ENCODE results near the gene HCRTR2.
"Not testable (repeated sequence)": the region's sequence is repeated elsewhere in the genome, so short reads cannot be mapped to it uniquely, and the experiment has no call there.

Gene HCRTR2

DNA sequence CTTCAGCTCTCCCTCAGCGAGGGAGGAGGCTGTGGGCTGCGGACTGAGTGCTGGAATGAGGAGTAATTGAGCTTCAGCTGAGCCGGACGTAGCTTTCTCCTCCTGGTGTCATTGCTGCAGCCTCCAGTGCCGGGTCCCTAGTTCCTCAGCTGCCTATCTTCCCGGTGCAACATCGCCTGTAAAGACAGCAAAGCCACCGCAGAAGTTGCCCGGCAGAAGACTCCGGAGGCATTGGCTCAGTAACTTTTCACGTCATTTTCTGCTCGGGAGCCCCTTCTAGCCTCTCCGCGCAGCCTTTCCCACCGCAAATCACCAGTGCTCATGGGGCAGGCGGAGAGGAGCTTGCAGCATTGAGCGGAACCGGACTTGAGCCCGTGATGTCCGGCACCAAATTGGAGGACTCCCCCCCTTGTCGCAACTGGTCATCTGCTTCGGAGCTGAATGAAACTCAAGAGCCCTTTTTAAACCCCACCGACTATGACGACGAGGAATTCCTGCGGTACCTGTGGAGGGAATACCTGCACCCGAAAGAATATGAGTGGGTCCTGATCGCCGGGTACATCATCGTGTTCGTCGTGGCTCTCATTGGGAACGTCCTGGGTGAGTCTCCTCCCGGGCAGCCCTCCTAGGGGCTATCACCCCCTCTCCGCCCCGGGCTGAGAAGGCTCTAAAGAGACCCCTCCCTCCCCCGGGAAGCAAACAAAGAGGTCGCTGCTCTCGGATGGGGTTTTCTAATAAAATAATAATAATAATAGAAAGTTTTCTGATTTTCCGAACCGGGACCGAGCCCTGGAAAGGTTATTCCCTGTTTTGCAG, at the start of gene HCRTR2:
TSS of gene HCRTR2 (plus strand) at position 305 of the 816 bp plus-strand sequence. CDS start at position 378, 73 bp downstream.
- peak; percentile 66 for DNase-seq

DNA sequence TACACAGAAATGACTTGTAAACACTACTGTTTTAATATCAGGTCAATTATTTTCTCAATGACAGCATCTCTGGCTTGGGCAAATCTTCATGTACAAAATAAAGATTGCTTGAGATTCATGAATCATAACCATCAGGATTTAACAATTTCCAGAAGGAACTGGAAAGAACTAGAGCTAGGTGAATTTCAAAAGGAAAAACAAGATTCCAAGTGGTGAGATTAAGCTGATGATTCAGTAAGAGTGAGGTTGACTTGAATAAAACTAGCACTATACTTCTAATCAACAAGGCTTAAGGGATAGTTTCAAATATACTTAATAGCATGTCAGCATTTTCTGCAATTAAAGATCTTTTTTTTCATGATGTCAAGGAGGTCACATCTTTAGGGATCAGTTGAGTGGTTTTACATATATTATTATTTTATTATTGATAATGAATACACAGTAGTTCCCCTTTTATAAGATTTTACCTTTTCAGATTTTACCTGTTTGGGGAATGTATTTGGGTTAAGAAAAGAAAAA, 43.5 kb upstream of the HCRTR2 start:
- no peak for DNase-seq

DNA sequence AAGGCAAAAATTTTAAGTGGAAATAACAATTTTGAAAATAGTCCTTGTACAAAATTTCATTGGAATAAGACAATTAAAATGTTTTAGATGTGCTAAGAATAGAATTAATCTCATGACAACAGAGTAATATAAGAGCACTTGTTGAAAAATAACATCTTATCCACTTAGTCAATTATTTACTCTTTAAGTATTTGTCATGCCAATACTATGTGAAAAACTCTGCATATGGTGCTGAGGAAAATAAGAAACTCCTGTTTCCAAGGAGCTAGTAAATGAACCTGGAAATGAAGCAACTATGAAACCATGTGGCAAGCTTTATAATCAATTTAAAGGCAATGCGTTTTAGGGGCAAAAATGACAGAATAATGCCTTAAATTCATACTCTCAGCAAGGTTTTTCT, 42.7 kb upstream of the HCRTR2 start:
- no peak for DNase-seq

DNA sequence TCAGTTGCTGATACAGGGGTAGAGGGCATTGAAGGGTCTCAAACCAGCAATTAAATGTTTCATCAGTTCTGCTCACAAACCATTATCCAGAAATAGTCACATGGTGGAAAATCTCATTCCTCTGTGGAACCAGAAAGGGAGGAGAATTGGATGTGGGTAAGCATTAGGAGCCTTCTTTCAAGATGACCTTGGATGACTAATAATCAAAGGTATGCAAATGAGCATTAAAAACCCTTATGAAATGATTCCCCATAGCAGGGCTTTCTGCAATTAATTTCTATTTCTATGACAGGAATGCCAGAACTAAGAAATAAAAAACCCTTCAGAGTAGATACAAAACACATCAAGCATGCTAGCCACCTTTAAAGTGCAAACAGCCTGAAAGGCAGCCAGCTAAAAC, 37.4 kb upstream of the HCRTR2 start:
- no peak for DNase-seq

DNA sequence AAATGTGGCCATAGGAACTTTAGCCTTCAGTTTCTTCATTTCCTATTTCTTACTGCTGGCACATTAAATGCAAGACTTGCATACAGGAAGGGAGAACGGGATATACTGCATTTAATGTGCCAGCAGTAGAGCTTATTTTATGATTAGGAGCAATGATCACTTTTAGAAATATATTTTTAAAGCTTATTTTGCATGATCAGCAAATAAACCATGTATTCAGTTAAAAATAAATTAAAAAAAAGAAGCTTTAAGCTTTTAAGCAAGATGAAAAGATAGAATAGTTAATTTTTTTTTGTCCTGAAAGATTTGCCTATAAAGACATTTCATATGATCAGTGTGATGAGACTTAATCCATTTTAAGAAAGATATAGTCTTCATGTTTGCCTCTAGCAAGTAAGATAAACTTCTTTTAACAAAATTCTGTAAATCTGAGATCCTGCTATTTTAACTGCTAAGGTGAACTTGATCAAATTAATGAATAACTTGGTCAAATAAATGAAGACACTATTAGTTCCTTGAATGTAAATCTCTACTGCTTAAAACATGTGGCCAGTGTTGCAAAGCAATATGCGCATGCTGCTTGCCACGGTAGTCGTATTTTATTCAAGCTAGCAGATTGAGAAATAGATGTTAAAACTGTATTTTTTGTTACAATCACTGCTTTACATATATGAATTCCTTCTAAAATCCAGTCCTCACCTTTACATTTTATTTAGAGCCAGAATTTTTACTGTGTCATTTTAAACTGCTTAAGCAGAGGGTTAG, 36.2 kb upstream of the HCRTR2 start:
- no peak for DNase-seq

DNA sequence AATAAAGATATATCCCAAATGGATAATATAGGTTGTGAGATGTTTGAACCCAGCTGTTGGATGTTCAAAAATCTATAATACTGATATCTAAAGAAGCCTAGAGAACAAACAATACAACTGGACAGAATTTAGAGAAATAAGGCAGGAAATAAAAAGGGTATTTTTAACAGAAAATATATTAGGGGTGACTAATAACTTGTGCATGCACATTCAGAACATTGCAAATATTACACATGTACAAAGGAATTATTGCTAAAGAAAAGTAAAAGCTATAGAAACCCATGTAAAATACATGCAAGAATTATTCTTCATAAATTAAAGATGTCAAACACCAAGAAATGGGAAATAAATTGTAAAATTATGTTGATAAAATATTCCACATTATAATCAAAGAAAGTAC, 32.7 kb upstream of the HCRTR2 start:
- DNase-seq: no peak

DNA sequence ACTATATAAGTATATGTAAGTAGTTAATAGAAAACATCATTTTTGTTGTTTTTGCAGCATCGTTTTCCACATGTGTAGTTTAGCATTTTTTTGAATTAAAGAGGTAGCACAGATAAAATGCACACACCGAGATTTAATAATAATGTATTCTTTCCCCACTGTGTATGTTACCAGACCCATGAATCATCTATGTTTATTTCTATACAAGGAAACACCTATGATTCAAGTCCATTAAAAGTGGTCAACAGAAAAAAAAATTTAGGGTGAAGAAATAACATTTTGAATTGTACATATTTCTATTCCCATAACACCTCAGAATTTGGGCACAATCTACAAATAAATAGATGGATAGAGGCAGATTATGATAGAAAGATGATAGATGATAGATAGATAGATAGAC, 31.7 kb upstream of the HCRTR2 start:
- no peak for DNase-seq

DNA sequence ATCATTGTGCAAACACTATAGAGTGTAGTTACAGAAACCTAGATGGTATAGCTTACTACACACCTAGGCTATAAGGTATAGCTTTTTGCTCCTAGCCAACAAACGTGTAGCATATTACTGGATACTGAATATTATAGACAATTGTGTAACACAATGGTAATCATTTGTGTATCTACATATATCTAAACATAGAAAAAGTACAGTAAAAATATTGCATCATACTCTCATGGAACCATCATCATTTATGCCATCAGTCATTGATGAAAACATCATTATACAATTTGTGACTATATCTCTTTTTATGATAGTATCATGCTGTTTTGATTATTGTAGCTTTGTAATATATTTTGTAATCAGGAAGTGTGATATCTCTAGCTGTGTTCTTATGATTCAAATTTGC, 21.0 kb upstream of the HCRTR2 start:
- no peak for DNase-seq

DNA sequence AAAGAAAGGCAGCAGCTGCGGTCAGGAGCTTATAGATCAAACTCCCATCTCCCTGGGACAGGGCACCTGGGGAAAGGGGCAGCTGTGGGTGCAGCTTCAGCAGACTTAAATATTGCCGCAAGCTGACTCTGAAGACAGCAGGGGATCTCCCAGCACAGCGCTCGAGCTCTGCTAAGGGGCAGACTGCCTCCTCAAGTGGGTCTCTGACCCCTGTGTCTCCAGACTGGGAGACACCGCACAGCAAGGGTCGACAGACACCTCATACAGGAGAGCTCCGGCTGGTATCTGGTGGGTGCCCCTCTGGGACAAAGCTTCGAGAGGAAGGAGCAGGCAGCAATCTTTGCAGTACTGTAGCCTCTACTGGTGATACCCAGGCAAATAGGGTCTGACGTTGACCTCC, 15.5 kb upstream of the HCRTR2 start:
- DNase-seq: not testable (repeated sequence)

DNA sequence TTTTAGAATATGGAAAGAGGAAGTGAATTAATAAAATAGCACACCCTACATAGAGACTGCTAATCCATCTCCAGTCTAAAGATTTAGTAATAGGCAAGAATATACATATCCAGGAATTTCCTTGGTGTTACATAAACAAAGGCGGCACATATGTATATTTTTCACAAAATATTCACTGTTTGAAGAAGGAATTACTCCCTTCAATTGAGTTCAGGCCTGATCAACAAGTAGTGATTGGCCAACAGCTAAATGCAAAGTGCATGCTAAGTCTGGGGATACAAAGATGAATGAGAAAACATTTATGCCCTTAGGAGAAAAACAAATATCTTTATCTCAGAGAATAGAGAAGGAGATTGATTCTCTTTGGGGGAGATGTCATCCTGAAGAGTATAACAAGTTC, 6.5 kb upstream of the HCRTR2 start:
- DNase-seq: no peak

DNA sequence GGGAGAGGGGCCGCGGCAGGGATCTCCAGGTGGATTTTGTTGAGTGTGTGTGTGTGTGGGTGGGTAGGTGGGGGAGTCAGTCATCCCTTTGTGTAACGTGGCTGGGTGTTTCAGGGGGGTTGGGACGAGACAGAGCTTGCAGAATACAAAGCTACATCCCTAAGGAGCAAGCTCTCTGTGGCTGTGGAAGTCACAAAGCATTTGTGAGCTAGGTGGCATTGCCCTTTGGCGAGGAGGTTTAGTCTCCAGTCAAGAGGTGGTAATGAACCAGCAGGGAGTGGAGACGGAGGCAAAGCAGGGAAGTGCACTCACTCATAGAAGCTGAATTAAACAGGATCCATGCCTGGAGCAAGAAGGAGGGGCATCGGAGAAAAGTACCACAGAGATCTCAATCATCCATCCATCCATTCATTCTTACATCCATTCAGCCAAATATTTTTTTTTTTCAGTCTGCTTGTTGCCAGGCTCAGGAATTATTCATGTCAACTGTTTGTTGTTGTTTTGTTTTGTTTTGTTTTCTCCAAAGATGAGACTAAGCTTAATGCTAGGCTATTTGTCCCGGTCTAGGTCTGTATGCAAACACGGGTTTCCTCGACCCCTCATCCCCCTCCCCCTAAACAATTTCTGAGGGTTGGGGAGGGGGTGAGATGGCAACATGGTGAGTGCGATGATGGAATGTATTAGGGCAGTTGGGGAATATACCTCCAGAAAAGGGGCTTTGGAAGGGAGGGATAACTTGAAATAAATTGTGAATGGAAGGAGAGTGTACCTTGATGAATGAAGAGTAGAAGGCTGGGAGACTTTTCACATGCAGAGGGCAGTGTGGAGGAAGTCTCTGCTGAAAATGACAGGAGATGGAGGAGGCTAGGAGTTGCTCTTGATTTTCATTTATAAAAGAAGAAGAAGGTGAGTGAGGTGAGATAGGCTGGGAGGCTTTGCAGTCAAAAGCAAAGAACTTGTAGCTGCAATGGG, 1.0 kb downstream of the HCRTR2 start:
- DNase-seq: peak; percentile 53

DNA sequence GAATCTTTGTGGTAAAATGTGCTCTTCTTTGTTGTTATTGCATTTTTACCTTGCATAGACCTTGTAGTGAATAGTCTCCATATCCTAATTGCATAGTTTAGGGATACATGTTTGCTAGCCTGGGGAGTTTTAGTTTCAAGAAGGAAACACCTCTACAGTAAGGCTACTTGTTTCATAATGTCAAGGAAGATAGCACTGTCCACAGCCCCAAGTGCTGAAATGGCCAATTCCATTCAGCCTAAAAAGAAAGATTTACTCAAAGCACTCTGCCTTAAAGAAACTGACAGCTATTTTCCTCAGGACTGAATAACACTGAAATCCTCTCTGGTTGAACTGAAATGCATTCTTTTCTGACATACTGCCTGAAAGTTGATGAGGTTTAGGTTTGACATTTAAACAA, 2.6 kb downstream of the HCRTR2 start:
- DNase-seq: no peak

DNA sequence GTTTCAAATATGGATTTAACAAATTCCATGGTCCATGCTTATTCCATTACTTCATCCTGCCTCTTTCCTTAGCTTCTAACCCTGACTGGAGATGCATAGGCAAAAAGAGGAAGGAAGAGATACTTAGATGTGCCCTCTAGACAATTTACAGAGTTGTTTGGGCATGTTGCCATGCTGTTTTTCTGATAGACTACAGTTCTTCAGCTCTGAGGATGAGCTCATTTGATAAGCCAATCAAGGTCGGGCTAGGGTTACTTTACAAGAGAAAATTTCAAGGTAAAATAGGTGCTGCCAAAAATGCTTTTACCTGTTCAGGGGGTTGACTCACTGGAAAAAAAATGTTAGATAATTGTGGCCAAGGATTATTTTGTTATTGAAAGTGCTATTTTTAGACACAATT, 5.9 kb downstream of the HCRTR2 start:
- peak; percentile 2 for DNase-seq

DNA sequence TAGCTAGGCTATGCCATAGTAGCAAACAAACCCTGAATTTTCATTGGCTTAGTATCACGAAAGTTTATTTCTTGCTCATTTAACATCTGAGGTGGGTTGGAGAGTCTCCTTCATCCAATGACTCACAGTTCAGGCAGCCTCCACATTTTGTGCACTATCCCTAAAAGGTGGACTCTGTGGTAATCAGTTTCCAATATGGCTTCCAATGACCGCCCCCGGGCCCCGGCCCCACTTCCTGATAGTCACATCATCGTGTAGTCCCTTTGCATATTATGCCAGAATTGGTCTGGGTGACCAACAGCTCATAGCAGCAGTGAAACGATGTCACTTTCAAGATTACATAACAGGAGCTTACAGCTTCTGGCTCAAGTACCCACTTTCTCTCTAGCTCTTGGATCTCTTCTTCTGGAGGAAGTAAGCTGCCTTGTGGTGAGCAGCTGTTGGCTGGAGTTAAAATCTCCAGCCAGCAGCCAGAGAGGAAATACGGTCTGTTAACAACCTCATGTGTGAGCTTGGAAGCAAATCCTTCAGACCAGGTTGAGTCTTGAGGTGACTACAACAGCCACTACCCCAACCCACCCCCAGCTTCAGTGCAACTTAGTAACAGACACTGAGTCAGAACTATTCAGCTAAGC, 7.8 kb downstream of the HCRTR2 start:
- peak; percentile 24 for DNase-seq

DNA sequence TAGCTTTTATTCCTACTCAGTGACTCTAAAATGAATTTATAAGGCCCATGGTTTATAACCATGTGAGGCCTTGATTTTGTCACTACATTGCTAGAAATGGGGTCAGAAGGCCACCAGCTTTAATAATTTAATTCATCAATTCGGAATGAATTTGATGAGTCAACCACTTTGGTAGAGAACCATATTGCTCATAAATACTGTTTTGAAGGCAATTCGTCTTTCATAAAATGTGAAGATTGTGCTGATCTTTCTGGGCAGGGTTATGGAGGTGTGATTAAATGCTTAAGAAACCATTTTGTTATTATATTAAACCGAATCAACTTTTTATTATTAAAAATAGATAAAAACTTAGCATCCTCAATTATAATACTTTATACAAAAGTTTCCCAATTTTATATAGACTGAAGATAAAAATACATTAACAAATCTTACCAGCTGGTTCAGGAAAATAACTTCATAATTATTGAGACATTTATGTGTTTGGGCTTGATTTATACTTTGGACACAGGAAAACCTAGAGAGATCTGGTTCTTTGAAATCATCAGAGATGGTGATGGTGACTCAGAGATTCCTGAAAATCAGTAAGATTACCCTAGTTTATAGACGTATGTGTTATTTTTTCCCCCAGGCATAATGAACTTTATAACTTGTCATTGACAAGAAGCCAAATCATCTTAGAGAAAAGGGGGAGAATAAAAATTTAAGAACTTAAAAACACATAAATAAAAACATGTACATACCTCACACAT, 10.6 kb downstream of the HCRTR2 start:
- no peak for DNase-seq

DNA sequence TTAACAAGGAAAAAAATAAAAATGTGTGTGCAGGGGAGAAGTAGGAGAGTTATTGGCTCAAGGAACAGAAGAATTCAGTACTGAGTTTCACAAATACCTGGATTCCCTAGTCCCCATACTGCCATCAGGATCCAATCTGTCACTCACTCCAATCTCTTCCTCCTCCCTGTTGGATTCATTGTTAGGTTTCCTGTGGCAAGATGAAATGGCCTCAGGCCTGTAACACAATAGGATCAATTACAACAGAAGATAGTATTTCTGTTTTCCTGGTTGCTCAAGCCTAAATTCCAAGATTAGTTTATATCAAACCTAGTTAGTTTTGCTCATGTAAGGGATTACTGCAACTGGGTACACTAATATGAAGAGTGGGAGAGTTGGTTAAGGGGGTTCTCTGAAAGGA, 24.4 kb downstream of the HCRTR2 start:
- DNase-seq: no peak

DNA sequence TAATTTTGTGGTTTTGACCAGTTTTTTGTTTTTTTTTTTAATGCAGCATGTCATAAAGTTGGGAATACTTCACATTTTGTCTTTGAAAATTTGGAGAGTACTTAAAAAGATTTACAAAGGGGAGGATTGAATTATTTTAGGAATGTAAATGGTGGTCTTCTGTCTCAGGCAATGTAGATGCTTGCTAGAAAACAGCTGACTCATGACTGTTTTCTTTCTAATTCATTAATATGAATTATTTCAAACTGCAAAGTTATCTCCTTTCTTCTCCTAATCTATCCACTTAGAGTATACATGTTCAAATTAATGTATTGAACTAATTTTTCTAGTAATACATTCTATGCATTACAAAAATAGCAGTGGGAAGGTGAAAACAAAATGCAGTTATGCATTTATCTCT, 24.9 kb downstream of the HCRTR2 start:
- no peak for DNase-seq

DNA sequence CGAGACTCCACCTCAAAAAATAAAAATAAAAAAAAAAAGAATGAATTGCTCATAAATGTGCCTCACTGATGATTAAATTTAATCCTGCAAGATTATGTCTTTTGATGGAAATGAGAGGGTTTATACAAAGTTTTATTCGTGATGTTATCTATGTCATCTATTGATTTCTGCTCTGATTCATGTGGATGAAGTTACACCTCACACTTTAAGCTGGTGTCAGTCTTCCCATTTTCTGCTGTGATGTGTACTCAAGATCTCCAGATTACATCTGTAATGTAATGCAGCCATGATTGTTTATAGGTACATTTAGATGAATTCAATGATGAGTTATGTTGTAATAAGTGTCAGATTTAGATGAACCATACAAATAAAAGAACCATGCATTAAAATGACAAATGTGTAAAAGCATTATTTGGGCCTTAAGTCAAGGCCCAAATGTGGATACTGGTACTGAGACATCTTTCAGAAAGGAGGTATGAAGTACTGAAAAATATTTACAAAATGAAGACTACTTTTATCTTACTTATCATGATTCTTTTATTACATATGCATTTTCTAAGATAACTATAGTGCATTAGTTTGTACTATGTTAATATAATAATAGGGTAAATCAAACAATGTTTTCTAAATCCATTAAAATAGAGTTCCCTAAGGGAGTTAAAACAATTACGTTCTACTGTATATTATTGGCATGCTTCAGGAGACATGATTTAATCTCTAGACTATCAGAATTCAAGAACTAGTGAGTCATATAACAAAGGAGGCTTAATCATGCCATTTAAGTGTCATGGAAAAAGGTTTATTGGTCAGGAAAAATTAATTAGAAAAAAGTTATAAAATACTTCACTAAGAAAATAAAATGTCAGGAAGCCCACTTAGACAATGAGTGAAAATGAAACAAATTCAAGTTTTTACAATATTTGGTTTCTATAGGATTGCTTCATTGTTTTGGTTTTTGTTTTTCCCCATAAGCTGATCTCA, 34.5 kb downstream of the HCRTR2 start:
- no peak for DNase-seq

DNA sequence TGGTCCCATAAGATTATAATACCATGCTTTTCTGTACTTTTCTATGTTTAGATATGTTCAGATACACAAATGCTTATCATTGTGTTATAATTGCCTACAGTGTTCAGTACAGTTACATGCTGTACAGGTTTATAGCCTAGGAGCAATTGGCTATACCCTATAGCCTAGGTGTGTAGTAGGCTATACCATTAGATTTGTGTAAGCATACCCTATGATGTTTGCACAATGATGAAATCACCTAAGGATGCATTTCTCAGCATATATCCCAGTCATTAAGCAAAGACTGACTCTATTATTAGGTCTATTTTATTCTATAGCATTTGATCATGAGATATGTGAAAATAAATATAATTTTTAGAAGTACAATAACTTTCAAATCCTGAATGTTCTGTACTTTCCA, 36.6 kb downstream of the HCRTR2 start:
- no peak for DNase-seq

DNA sequence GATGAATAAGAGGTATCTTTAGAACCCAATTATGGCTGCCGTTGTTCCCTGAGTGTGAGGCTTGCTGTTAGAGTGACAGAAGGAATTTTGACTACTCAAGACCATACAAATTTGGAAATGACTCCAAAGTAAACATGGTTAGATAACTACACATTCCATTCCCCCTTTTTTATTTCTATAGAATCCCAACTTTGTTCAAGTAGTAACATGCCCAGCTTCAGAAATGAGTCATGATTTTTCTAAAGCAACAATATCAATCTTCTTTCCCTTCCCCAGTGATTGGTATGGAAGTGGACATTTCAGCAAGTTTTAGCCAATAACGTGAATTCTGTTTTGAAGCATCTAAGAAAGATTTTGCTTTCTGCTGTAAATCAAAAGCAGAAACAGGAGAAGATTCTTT, 37.8 kb downstream of the HCRTR2 start:
- no peak for DNase-seq
